H1 (cell line): ENCODE results near the gene SLC25A21. TPM values are rescaled to one million over a fixed set of nuclear protein-coding genes. Genes with fewer than 3 reads are reported as not detected.

ENCODE experiments used
- CTCF ChIA-PET: fragments of 300-600 bp; sonication (Branson Sonifier 250); formaldehyde crosslinking; loops from one replicate; lab custom pipeline; 2021; ENCODE audit not compliant: partially characterized antibody; lab: Charles Lee
- POLR2A ChIA-PET: fragments of 300-600 bp; sonication (Branson Sonifier 250); formaldehyde crosslinking; loops from one replicate; lab custom pipeline; 2021; ENCODE audit warnings: inconsistent platforms; ENCODE audit not compliant: partially characterized antibody; lab: Charles Lee
- DNase-seq, 2 experiments: peaks; one replicate each; pipeline versions ENCODE4 v3.0.0 to v3.0.0-alpha.2; 2010 to 2022; ENCODE audit warnings: low spot score in 2 of 2, low read depth in 1 of 2, mixed read lengths in 1 of 2
- FAIRE-seq: peaks from 2 replicates; lab custom pipeline; 2011; peaks lifted over from hg19 to GRCh38; lab: Jason Lieb, UNC
- H2AFZ ChIP-seq: 2 replicates; pipeline ENCODE4 v1.8.1; 2012; ENCODE audit warnings: low read length, inconsistent platforms
- H2AK5ac ChIP-seq: 2 replicates; pipeline ENCODE4 v1.6.1; 2013; ENCODE audit warnings: low read depth, low read length
- H2BK120ac ChIP-seq: replicated peaks from 2 replicates; pipeline ENCODE3; 2013; ENCODE audit warnings: low read depth, low read length, inconsistent platforms
- H2BK12ac ChIP-seq: 2 replicates; pipeline ENCODE4 v1.6.1; 2013; ENCODE audit warnings: low read depth, low read length
- H2BK15ac ChIP-seq: 2 replicates; pipeline ENCODE4 v1.6.1; 2013; ENCODE audit warnings: low read length
- H2BK20ac ChIP-seq: 2 replicates; pipeline ENCODE4 v1.6.1; 2013; ENCODE audit warnings: low read length
- H2BK5ac ChIP-seq: 2 replicates; pipeline ENCODE4 v1.6.1; 2013; ENCODE audit warnings: low read depth, low read length
- H3K14ac ChIP-seq: 2 replicates; pipeline ENCODE4 v1.6.1; 2013; ENCODE audit warnings: inconsistent platforms; ENCODE audit not compliant: insufficient read length
- H3K18ac ChIP-seq: 2 replicates; pipeline ENCODE4 v1.6.1; 2013; ENCODE audit warnings: low read length; ENCODE audit errors: extremely low read depth
- H3K23ac ChIP-seq: 2 replicates; pipeline ENCODE4 v1.6.1; 2013; ENCODE audit warnings: inconsistent platforms; ENCODE audit not compliant: insufficient read length
- H3K23me2 ChIP-seq: 2 replicates; pipeline ENCODE4 v1.6.1; 2013; ENCODE audit warnings: low read depth, low read length
- H3K27ac ChIP-seq: 2 replicates; pipeline ENCODE4 v1.6.1; 2011; ENCODE audit warnings: low read depth, low read length, inconsistent platforms
- H3K27me3 ChIP-seq, 4 experiments: replicated peaks in 1 of 4; 1 replicate in 1 of 4; 2 replicates in 3 of 4; pipeline versions ENCODE4 v1.6.1 to v1.8.1; 2011 to 2013; ENCODE audit warnings: low read length in 3 of 4, mild to moderate bottlenecking in 3 of 4, inconsistent platforms in 2 of 4, mixed read lengths in 2 of 4, moderate library complexity in 1 of 4; ENCODE audit not compliant: control insufficient read depth in 3 of 4, insufficient read depth in 3 of 4; ENCODE audit errors: extremely low read depth in 1 of 4
- H3K36me3 ChIP-seq, 4 experiments: 2 replicates each; pipeline versions ENCODE4 v1.6.1 to v1.8.1; 2011 to 2013; ENCODE audit warnings: mild to moderate bottlenecking in 4 of 4, low read length in 3 of 4, moderate library complexity in 2 of 4, control low read depth in 1 of 4, inconsistent platforms in 1 of 4; ENCODE audit not compliant: insufficient read depth in 4 of 4, control insufficient read depth in 2 of 4
- H3K4ac ChIP-seq: replicated peaks from 2 replicates; pipeline ENCODE3; 2013; ENCODE audit warnings: low read length, low read depth, mixed read lengths, inconsistent platforms; ENCODE audit not compliant: insufficient read length
- H3K4me1 ChIP-seq, 4 experiments: replicated peaks in 1 of 4; 1 replicate in 1 of 4; 2 replicates in 3 of 4; pipeline versions ENCODE4 v1.6.1 to v1.8.1; 2011 to 2013; ENCODE audit warnings: low read length in 3 of 4, inconsistent platforms in 2 of 4, mixed read lengths in 1 of 4; ENCODE audit not compliant: insufficient read depth in 4 of 4, control insufficient read depth in 3 of 4
- H3K4me2 ChIP-seq, 2 experiments: 2 replicates each; pipeline versions ENCODE4 v1.6.1 to v1.8.1; 2011 to 2013; ENCODE audit warnings: low read depth in 2 of 2, low read length in 2 of 2, control low read depth in 1 of 2, inconsistent platforms in 1 of 2, mild to moderate bottlenecking in 1 of 2; ENCODE audit not compliant: insufficient read depth in 1 of 2
- H3K4me3 ChIP-seq, 4 experiments: fragments of 200-600, 300-600 bp in 1 of 4; sonication (generic), shearing (Covaris generic), sonication (Bioruptor Twin) in 1 of 4; 2 replicates each; pipeline versions ENCODE4 v1.5.1 to v1.8.1; 2011 to 2016; ENCODE audit warnings: low read length in 4 of 4, low read depth in 3 of 4, control low read depth in 2 of 4, inconsistent platforms in 2 of 4, mild to moderate bottlenecking in 2 of 4, mixed read lengths in 1 of 4, moderate library complexity in 1 of 4; ENCODE audit not compliant: insufficient read depth in 2 of 4; ENCODE audit errors: extremely low read depth in 1 of 4
- H3K56ac ChIP-seq: replicated peaks from 2 replicates; pipeline ENCODE3; 2013; ENCODE audit warnings: low read depth, mild to moderate bottlenecking, mixed read lengths, low read length, inconsistent platforms; ENCODE audit not compliant: insufficient read length
- H3K79me1 ChIP-seq: 2 replicates; pipeline ENCODE4 v1.6.1; 2013; ENCODE audit warnings: low read depth, low read length, control low read depth
- H3K79me2 ChIP-seq, 2 experiments: 2 replicates each; pipeline versions ENCODE4 v1.6.1 to v1.8.1; 2012 to 2013; ENCODE audit warnings: low read length in 2 of 2, mild to moderate bottlenecking in 2 of 2, inconsistent platforms in 1 of 2; ENCODE audit not compliant: insufficient read depth in 2 of 2, control insufficient read depth in 1 of 2
- H3K9ac ChIP-seq, 4 experiments: replicated peaks in 1 of 4; 1 replicate in 1 of 4; 2 replicates in 3 of 4; pipeline versions ENCODE4 v1.6.1 to v1.8.1; 2011 to 2013; ENCODE audit warnings: low read depth in 3 of 4, low read length in 3 of 4, control low read depth in 2 of 4, mild to moderate bottlenecking in 2 of 4, moderate library complexity in 2 of 4, inconsistent platforms in 1 of 4; ENCODE audit errors: extremely low read depth in 1 of 4
- H3K9me3 ChIP-seq, 2 experiments: 2 replicates each; pipeline versions ENCODE4 v1.6.1 to v1.8.1; 2012 to 2013; ENCODE audit warnings: mild to moderate bottlenecking in 2 of 2, moderate library complexity in 2 of 2, control low read depth in 1 of 2, inconsistent platforms in 1 of 2, low read depth in 1 of 2, low read length in 1 of 2, mixed read lengths in 1 of 2; ENCODE audit not compliant: insufficient read depth in 2 of 2
- H4K20me1 ChIP-seq, 2 experiments: replicated peaks in 1 of 2; 2 replicates each; pipeline versions ENCODE3 to v1.8.1; 2011 to 2013; ENCODE audit warnings: inconsistent platforms in 2 of 2, low read length in 2 of 2, mild to moderate bottlenecking in 1 of 2; ENCODE audit not compliant: insufficient read depth in 2 of 2, control insufficient read depth in 1 of 2
- H4K5ac ChIP-seq: 2 replicates; pipeline ENCODE4 v1.6.1; 2013; ENCODE audit warnings: low read length, low read depth, mixed read lengths, inconsistent platforms; ENCODE audit not compliant: insufficient read length
- H4K8ac ChIP-seq: 2 replicates; pipeline ENCODE4 v1.8.0; 2013; ENCODE audit warnings: mild to moderate bottlenecking, moderate library complexity, low read length, inconsistent platforms; ENCODE audit not compliant: insufficient read depth; ENCODE audit errors: extremely low read depth
- H4K91ac ChIP-seq: replicated peaks from 2 replicates; pipeline ENCODE3; 2013; ENCODE audit warnings: low read length, mixed read lengths, inconsistent platforms; ENCODE audit not compliant: insufficient read length
- ASH2L ChIP-seq: fragments of 200-600, 300-600 bp; sonication (generic); IDR thresholded peaks from one replicate; pipeline ENCODE4 v1.7.1; 2017; ENCODE audit warnings: low read length
- BRCA1 ChIP-seq: IDR thresholded peaks from 2 replicates; pipeline ENCODE4 v1.6.1; 2012; ENCODE audit warnings: low read depth, low read length, improper control_type of control experiment
- CEBPB ChIP-seq: IDR thresholded peaks from 2 replicates; pipeline ENCODE4 v1.6.1; 2012; ENCODE audit warnings: low read depth, low read length
- EGR1 ChIP-seq: IDR thresholded peaks from 2 replicates; pipeline ENCODE4 v1.6.1; 2011; ENCODE audit warnings: low read depth, low read length, borderline replicate concordance
- KDM1A ChIP-seq: fragments of 200-600, 300-600 bp; sonication (generic); IDR thresholded peaks from 2 replicates; pipeline ENCODE4 v1.7.1; 2016; ENCODE audit warnings: mild to moderate bottlenecking, low read length, borderline replicate concordance
- NANOG ChIP-seq: IDR thresholded peaks from 2 replicates; pipeline ENCODE4 v1.6.1; 2011; ENCODE audit warnings: low read length, low read depth, mild to moderate bottlenecking, inconsistent platforms; ENCODE audit not compliant: insufficient read depth, poor library complexity, severe bottlenecking
- NRF1 ChIP-seq: IDR thresholded peaks from 2 replicates; pipeline ENCODE4 v1.6.1; 2011; ENCODE audit warnings: mild to moderate bottlenecking, low read depth, low read length, improper control_type of control experiment
- PHF8 ChIP-seq: fragments of 200-600 bp; sonication (generic); conservative IDR thresholded peaks from 2 replicates; pipeline ENCODE4 v1.7.1; 2012; ENCODE audit warnings: low read depth, mild to moderate bottlenecking, inconsistent platforms, low read length, moderate library complexity
- POLR2A ChIP-seq, 2 experiments: IDR thresholded peaks; 1 replicate in 1 of 2; 2 replicates in 1 of 2; pipeline ENCODE4 v1.6.1; 2011; ENCODE audit warnings: low read depth in 2 of 2, low read length in 2 of 2, mild to moderate bottlenecking in 2 of 2; ENCODE audit errors: control extremely low read depth in 1 of 2
- RFX5 ChIP-seq: IDR thresholded peaks from 2 replicates; pipeline ENCODE4 v1.6.1; 2011; ENCODE audit warnings: low read depth, low read length, improper control_type of control experiment, borderline replicate concordance
- RNF2 ChIP-seq: fragments of 200-900, 300-1000 bp; sonication (generic); IDR thresholded peaks from 2 replicates; pipeline ENCODE4 v1.7.1; 2016; ENCODE audit warnings: borderline replicate concordance, low read depth, mild to moderate bottlenecking, antibody characterized with exemption, low read length; ENCODE audit not compliant: poor library complexity, severe bottlenecking; ENCODE audit errors: missing control alignments
- TAF1 ChIP-seq: IDR thresholded peaks from 2 replicates; pipeline ENCODE4 v1.6.1; 2011; ENCODE audit warnings: mild to moderate bottlenecking, low read depth, low read length
- TCF12 ChIP-seq: IDR thresholded peaks from 2 replicates; pipeline ENCODE4 v1.6.1; 2011; ENCODE audit warnings: low read depth, mild to moderate bottlenecking, low read length
- YY1 ChIP-seq: IDR thresholded peaks from 2 replicates; pipeline ENCODE4 v1.6.1; 2011; ENCODE audit warnings: low read depth, mild to moderate bottlenecking, low read length
- ZNF274 ChIP-seq: IDR thresholded peaks from 2 replicates; pipeline ENCODE4 v1.7.0; 2012; ENCODE audit warnings: low read length, borderline replicate concordance; ENCODE audit errors: extremely low read depth
- WGBS, 2 experiments: shearing (Covaris generic) in 1 of 2; methylation state at CpG; one replicate each; pipeline versions ENCODE4 v1.1.6 to v1.1.7; 2013 to 2015; ENCODE audit warnings: low lambda C conversion rate in 2 of 2, mixed read lengths in 2 of 2, inconsistent platforms in 1 of 2, low coverage in 1 of 2, missing lambda C conversion rate in 1 of 2; ENCODE audit not compliant: insufficient replicate concordance in 2 of 2, insufficient coverage in 1 of 2, insufficient read length in 1 of 2; ENCODE audit errors: extremely low coverage in 1 of 2, missing lambda C conversion rate in 1 of 2; 5-methylcytosine and 5-hydroxymethylcytosine counted together
- polyA plus RNA-seq, 7 experiments: library from polyadenylated mRNA; depleted of rRNA in 3 of 7; stranded (reverse) in 5 of 7; unstranded in 2 of 7; fragments of >200 nt in 5 of 7; fragments of 200-250 nt in 2 of 7; gene quantifications; 1 replicate in 5 of 7; 2 replicates in 1 of 7; 4 replicates in 1 of 7; pipeline versions ENCODE4 v1.2.1 to v1.2.3, GENCODE V29; 2011 to 2013; ENCODE audit warnings: missing spikeins in 2 of 7, mixed read lengths in 2 of 7
- total RNA-seq: library from RNA; stranded (reverse); fragmentation: NEBNext Ultra II Directional; extraction: Animal tissue kit (Norgen Biotek cat#: 25700); gene quantifications from 2 replicates; pipeline ENCODE4 v1.2.1, GENCODE V29; 2021

The SLC25A21 gene
- total and polyA plus RNA-seq, 2 of the 8 experiments (the other 6 are each of a cell fraction or from before 2014, with no cell fraction given): 6.9 to 15.7 TPM

DNA sequence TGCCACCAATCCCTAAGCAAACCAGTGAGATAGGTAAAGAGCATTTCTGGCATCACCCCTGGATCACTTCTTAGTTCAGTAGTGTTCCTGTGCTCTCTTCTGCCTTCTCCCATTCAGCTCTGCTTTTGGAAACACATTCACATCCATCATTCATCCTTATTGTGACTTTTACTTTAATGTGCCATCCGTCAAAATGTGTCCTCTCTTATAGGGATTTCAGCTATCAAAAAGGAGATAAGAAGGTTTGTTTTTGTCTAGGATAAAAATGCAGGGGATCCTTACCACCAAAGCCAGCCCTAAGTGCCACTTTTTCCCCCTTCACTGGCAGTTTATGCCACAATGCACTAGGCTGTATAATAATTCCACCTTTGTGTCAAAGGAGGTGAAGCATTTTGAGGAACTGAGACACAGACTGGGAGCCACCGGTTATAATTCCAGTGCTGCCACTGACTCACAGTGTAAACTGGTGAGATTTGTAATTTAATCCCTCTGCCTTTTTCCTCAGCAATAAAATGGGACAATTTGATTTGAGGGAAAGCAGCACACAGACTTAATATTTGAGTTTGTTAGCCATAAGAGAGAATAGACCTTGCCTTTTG is 352.2 kb downstream of the SLC25A21 start:
- no peaks in the 10 kb centered on the region for H3K27me3 ChIP-seq
- no peak overlapping the region for H2BK120ac ChIP-seq
- no peak overlapping the region for H3K4me2 ChIP-seq
- H3K9me3 ChIP-seq: no peaks in the 10 kb centered on the region
- no peak overlapping the region for H3K56ac ChIP-seq
- H2AK5ac ChIP-seq: no peak overlapping the region
- no peaks in the 10 kb centered on the region for H4K20me1 ChIP-seq
- no peaks in the 10 kb centered on the region for H3K79me2 ChIP-seq
- no peak overlapping the region for H4K8ac ChIP-seq
- FAIRE-seq: no peak
- H2BK12ac ChIP-seq: no peak overlapping the region
- no peak overlapping the region for H3K27ac ChIP-seq
- H3K23ac ChIP-seq: no peak overlapping the region
- ChIA-PET POLR2A (no interaction called here), CTCF (interaction anchor here (0.6 kb wide), 1 partner anchor 122 kb away, joined by 3 read pairs; no protein-coding TSS in a partner anchor)
- H2BK20ac ChIP-seq: no peak overlapping the region
- H3K9ac ChIP-seq: no peak overlapping the region
- H2BK5ac ChIP-seq: no peak overlapping the region
- no peaks in the 10 kb centered on the region for H3K79me1 ChIP-seq
- H3K4me1 ChIP-seq: no peaks in the 10 kb centered on the region
- DNase-seq: no peak
- H3K23me2 ChIP-seq: no peaks in the 10 kb centered on the region
- no peak overlapping the region for H3K4ac ChIP-seq
- no peaks in the 10 kb centered on the region for H3K36me3 ChIP-seq
- H4K5ac ChIP-seq: no peak overlapping the region
- H3K14ac ChIP-seq: no peak overlapping the region
- no peak overlapping the region for H3K4me3 ChIP-seq
- no peak overlapping the region for H2BK15ac ChIP-seq
- no peak overlapping the region for H4K91ac ChIP-seq
- no peak overlapping the region for H2AFZ ChIP-seq
- no peak overlapping the region for H3K18ac ChIP-seq
- 87% methylated on average over 2 of the region's 2 CpGs; no CpG with 5 or more reads in 1 of the 2 experiments for WGBS, 2 experiments
- no peak for TF ChIP-seq ASH2L
- no peak for TF ChIP-seq PHF8
- no peak for TF ChIP-seq ZNF274
- TF ChIP-seq EGR1: no peak
- no peak for TF ChIP-seq RNF2
- TF ChIP-seq BRCA1: no peak
- TF ChIP-seq CEBPB: no peak
- no peak for TF ChIP-seq NANOG
- no peak for TF ChIP-seq TAF1
- TF ChIP-seq TCF12: no peak
- no peak for TF ChIP-seq POLR2A (IDR thresholded peaks at IDR 0.05; ENCODE audit: control extremely low read depth in 1 of 2, low read depth in 2 of 2, low read length in 2 of 2)
- no peak for TF ChIP-seq RFX5
- no peak for TF ChIP-seq YY1
- no peak for TF ChIP-seq KDM1A
- no peak for TF ChIP-seq NRF1
